Heart left ventricle (tissue), 16 donors: ENCODE measurements around the gene SLC9A4. TPM values are rescaled to one million over a fixed set of nuclear protein-coding genes. Genes with fewer than 3 reads are reported as not detected.

Source experiments
- ATAC-seq, 4 donors: fragments of 200-7000 bp; cut with Tn5 transposase; one replicate each; pipeline ENCODE4 v1.9.1; 2020 to 2022; ENCODE audit warnings: moderate library complexity in 4 of 4, mild to moderate bottlenecking in 3 of 4, moderate number of reproducible peaks in 1 of 4
- DNase-seq, 5 donors: peaks; one replicate each; pipeline ENCODE4 v3.0.0-alpha.2; 2020
- H3K27ac ChIP-seq, 12 donors: fragments of 200-600 bp; sonication (generic) in 4 of 12; one replicate each; pipeline versions ENCODE4 v1.5.0 to v1.8.0; 2016 to 2022; ENCODE audit warnings: mild to moderate bottlenecking in 2 of 12
- H3K27me3 ChIP-seq, 9 donors: fragments of 200-600 bp; sonication (generic) in 2 of 9; one replicate each; pipeline versions ENCODE4 v1.5.1 to v1.8.0; 2016 to 2022; ENCODE audit warnings: mild to moderate bottlenecking in 3 of 9
- H3K36me3 ChIP-seq, 9 donors: fragments of 200-600 bp; sonication (generic) in 2 of 9; one replicate each; pipeline versions ENCODE4 v1.5.0 to v1.8.0; 2018 to 2022; ENCODE audit warnings: mild to moderate bottlenecking in 2 of 9
- H3K4me1 ChIP-seq, 12 donors: fragments of 200-600 bp; sonication (generic) in 4 of 12; one replicate each; pipeline versions ENCODE4 v1.5.0 to v1.8.0; 2016 to 2022; ENCODE audit warnings: mild to moderate bottlenecking in 3 of 12
- H3K4me3 ChIP-seq, 12 donors: fragments of 200-600 bp; sonication (generic) in 4 of 12; one replicate each; pipeline versions ENCODE4 v1.5.0 to v1.8.0; 2017 to 2022; ENCODE audit warnings: mild to moderate bottlenecking in 9 of 12, moderate library complexity in 4 of 12
- H3K9me3 ChIP-seq, 12 donors: fragments of 200-600 bp; sonication (generic) in 4 of 12; one replicate each; pipeline versions ENCODE4 v1.5.0 to v1.8.0; 2016 to 2022; ENCODE audit warnings: mild to moderate bottlenecking in 1 of 12
- CTCF ChIP-seq, 12 donors: fragments of 200-600 bp; sonication (generic) in 4 of 12; IDR thresholded peaks; one replicate each; pipeline versions ENCODE4 v1.5.0 to v1.8.0; 2018 to 2022; ENCODE audit warnings: antibody characterized with exemption in 12 of 12, mild to moderate bottlenecking in 5 of 12
- POLR2A ChIP-seq, 2 donors: fragments of 450-650 bp; IDR thresholded peaks; one replicate each; pipeline ENCODE4 v1.6.1; 2017; ENCODE audit warnings: antibody characterized with exemption in 2 of 2, mild to moderate bottlenecking in 2 of 2, moderate library complexity in 2 of 2
- WGBS, 4 donors: extraction: QIAGEN DNeasy Blood & Tissue Kit in 2 of 4; methylation state at CpG; one replicate each; pipeline versions ENCODE4 v1.1.5 to v1.1.7; 2013 to 2018; 5-methylcytosine and 5-hydroxymethylcytosine counted together
- intact Hi-C, 10 donors: fragments of 100-400 bp; cut with DNase I; formaldehyde crosslinking; loops; one replicate each; pipeline versions ENCODE4 v1.11.1 to v1.14.2; 2022
- microRNA-seq, 4 donors: library from miRNA; unstranded; fragments of <30 nt; microRNA quantifications; one replicate each; pipeline versions ENCODE4 to v1.2.0, GENCODE V29; 2017 to 2020
- polyA plus RNA-seq, 2 donors: library from polyadenylated mRNA; stranded (reverse); fragments of 200-250 nt; gene quantifications; one replicate each; pipeline ENCODE4 v1.2.3, GENCODE V29; 2013
- total RNA-seq, 9 donors: library from RNA; depleted of rRNA in 2 of 9; stranded (reverse); fragments of >200 nt in 2 of 9; fragmentation: NEBNext Ultra II Directional in 3 of 9; extraction: Animal tissue kit (Norgen Biotek cat#: 25700) in 3 of 9; gene quantifications; one replicate each; pipeline versions ENCODE4 v1.1.0 to v1.2.4, GENCODE V29; 2016 to 2023
- donor health status: ischemic (EF 13 %, LVEDD 7.1; RV severe dilation, severe dysfunction).
- donor health status: healthy with polysubstance abuse.
- donor health status: DM: no; HTN: yes; CAD: no.
- donor health status: DM: no; HTN: no; CAD: no.
- donor health status: ischemic (EF 25% LVEDD 6.9; RV normal size, moderate dysfunction).
- donor health status: ischemic (EF 25% LVEDD 5.7; RV mildly dilated, moderate dysfunction).
- donor health status: healthy.
- donor health status: DM: yes; HTN: yes; CAD: no.
- donor health status: ischemic (EF 35%, LVEDD 5.7; RV mildly dilated, moderate dysfunction).
- donor health status: nonischemic (EF 11% LVEDD 7.7; RV severe dilation, severe dysfunction).
- donor health status: DM: yes; HTN: yes; CAD: no.
- donor health status: PGD.
- donor health status: ischemic (EF 29% LVEDD 5.4; RV normal size, mild dysfunction).
- donor health status: nonischemic (EF 23%, LVEDD 6.1; RV moderate dilation, normal function).

Gene SLC9A4
- total and polyA plus RNA-seq, 11 donors: not detected

- Histone ChIP-seq H3K4me3 (no peak overlapping the region), H3K4me1 (peaks cover 0 to 4% (median 0%) of the 10 kb centered on the region in 12 donors), H3K27me3 (no peaks in the 10 kb centered on the region), H3K27ac (no peak overlapping the region), H3K36me3 (no peaks in the 10 kb centered on the region), H3K9me3 (peaks cover 0 to 12% (median 0%) of the 10 kb centered on the region in 12 donors)
- no peak for ATAC-seq
- intact Hi-C loops: no loop called here
- WGBS, 4 donors: 61 to 73% (median 67%) methylated on average over 2 of the region's 2 CpGs
- no peak for DNase-seq
- no peak for TF ChIP-seq POLR2A (IDR thresholded peaks at IDR 0.05)
- TF ChIP-seq CTCF (IDR thresholded peaks at IDR 0.05): no peak
These were observed 109.8 kb downstream of the SLC9A4 start for GRCh38 chr2:102582845-102583244.

Small RNAs within 50 kb of the gene (microRNA-seq; reads per million reads assigned to microRNA genes)
- 0 to 1.8 (median 0.29) reads per million in 4 donors for gene MIR4772

Other genes with a start within 250 kb of the SLC9A4 start
- gene IL1RL1, start 161.7 kb upstream of the SLC9A4 start, total RNA-seq: 10 to 100 TPM in 2 of 9 donors, 1 to 10 TPM in 3, under 1 TPM in 4; 0.25 to 84.9 (median 1.6) TPM
- gene IL1RL1, start 161.7 kb upstream of the SLC9A4 start, polyA plus RNA-seq: 10 to 100 TPM in 1 of 2 donors, 1 to 10 TPM in 1; 1.1 to 36.6 TPM
- 1 to 10 TPM in 6 of 9 donors, under 1 TPM in 3; 0.50 to 4.3 (median 1.8) TPM for gene IL18R1, start 117.4 kb upstream of the SLC9A4 start, total RNA-seq
- 1 to 10 TPM; 1.1 to 3.4 TPM for gene IL18R1, start 117.4 kb upstream of the SLC9A4 start, polyA plus RNA-seq
- gene IL18RAP, start 50.1 kb upstream of the SLC9A4 start, total RNA-seq: 1 to 10 TPM in 2 of 9 donors, under 1 TPM in 7; 0.13 to 2.2 (median 0.41) TPM
- gene IL18RAP, start 50.1 kb upstream of the SLC9A4 start, polyA plus RNA-seq: under 1 TPM; 0.39 to 0.42 TPM
- under 1 TPM in 7 of 9 donors, not detected in 2; 0.05 to 0.46 (median 0.15) TPM for gene SLC9A2, start 146.3 kb downstream of the SLC9A4 start, total RNA-seq
- under 1 TPM; 0.03 to 0.08 TPM for gene SLC9A2, start 146.3 kb downstream of the SLC9A4 start, polyA plus RNA-seq